GM03348 (cell line): ENCODE measurements around the gene ZFP91.
A peak's percentile ranks its signal among the peaks of the same experiment; 100 is the strongest.

Source experiments
- DNase-seq: peaks from one replicate; pipeline ENCODE4 v3.0.0; 2012; ENCODE audit warnings: low spot score

Gene ZFP91

DNA sequence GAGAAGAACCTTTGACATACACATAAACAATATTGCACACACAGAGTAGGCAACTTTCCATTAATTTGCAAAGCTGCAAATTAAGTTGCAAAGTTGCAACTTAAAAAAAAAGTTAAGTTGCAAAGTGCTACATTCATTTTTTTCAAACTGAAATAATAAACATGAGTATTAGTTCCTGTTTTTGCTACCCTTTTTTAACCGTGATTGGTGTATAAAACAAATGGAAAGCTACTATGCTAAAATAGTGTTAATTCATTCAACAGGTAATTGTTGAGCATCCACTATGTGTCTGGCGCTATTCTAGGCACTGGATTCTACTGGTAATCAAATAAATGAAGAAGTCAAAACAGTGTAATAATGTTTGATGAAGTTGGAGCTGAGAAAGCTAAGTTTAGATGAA is 8.1 kb downstream of the ZFP91 start:
- DNase-seq: no peak

DNA sequence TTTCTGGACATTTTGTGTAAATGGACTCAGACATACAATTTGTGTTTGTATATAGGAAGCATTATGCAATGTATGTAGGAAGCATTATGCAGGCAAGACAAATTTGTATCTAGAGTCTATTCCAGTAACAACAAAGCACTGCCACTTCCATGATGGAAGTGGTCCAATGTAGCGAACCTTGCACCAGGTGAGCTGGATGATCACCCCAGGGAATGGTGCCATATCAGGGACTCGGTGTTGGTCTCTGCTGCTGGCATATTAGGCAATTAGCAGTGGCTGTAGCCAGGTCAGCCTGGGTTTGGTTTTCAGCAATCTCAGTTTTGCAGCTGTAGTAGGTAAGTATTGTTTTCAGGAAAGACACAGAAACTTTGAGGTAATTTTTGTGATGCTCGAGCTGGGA is 12.8 kb downstream of the ZFP91 start:
- DNase-seq: no peak

DNA sequence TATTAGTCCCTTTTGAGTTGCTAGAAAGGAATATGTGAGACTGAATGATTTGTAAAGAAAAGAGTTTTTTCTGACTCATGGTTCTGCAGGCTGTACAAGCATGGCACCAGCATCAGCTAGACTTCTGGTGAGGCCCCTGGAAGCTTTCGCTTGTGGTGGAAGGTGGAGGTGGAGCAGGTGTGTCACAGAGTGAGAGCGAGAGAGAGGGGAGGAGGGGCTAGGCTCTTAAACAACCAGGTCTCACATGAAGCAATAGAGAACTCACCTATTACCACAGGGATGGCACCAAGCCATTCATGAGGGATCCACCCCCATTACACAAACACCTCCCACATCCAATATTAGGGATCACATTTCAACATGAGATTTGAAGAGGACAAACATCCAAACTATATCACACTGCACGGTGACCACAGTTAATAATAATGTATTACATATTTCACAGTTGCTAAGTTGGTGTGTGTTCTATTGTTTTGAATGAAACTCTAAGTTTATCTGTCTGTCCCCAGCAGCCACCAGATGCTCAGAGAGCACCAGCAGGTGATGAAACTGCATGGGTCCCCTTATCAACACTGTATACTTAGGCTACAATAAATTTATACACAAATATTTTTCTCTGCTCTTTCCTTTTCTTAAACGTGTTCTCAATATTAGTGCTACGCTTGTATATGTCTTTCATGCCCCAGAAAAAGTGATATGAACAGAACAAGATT is 14.1 kb downstream of the ZFP91 start:
- DNase-seq: no peak

DNA sequence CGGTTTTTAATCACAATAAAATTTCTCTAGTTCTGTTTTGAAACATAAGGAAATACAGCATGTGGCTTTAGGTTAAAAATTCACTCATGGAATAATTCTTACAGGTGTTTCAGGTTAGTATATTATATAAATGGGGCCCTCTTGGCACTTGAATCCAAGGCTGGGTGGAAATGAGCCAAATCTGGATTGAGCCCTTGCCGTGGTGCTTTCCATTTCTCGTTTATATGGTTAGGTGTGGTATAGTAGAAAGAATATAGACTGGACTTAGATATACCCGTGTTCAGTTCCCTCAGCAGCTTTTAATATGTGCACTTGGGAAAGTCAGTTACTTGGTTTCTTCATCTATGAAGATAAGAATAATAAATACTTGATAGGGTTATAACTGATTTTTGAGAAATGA is 16.0 kb downstream of the ZFP91 start:
- DNase-seq: no peak

DNA sequence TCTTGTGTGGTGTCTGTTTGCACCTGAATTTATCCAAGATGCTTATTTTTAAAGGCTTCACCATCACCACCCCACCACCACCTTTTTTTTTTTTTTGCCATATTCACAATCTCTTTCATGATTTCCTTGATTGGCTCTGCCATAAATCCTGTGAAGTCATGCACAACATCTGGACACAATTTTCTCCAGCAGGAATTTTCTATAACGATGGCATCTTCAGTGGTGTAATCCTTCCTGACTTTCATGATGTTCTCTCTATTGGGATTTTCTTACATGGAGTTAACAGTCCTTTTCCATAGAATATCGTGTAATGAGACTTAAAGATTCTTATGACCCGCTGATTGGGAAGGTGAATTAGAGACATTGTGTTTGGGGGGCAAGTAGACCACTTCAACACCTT is 17.8 kb downstream of the ZFP91 start:
- DNase-seq: no peak

DNA sequence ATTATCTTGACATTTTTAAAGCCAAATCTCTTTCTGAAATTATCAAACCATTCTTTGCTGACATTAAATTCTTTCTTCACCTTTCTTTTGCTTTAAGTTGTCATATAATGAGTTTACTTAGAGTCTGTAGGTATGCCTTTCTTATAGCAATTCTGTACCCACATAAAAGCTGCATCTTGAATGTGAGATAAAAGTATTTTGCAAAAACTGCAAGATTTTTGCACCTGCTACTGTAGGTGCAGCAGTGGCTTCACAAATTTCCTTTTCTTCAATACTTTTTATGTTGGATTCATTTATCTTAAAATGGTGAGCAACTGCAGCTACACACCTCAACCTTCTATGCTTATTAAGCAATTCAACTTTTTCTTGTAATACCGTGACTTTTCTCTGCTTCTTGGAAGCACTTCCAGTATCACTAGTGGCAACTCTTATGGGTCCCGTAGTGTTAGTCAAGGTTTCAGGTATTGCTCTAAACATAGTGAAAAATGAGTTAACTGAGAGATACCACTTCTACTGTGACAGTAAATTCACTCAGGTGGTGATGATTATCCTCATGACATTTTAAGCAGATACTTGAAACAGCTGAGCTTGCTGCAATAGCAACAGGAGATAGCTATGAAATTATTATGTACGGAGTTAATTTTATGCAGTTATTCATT is 18.8 kb downstream of the ZFP91 start:
- DNase-seq: no peak

DNA sequence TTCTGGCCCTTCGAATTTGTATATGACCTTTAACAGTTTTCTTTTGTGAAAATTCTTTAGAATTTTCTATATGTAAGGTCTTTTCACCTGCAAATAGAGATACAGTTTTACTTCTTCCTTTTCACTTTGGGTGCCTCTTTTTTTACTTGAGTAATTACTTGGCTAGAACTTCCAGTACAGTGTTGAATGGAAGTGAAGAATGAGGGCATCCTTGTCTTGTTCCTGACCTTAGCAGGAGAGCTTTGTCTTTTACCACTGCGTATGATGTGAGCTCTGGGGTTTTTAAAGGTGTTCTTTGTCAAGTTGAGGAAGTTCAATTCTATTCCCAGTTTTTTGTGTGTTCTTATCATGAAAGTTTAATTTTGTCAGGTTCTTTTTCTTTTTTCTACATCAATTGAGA is 21.6 kb downstream of the ZFP91 start:
- DNase-seq: no peak

DNA sequence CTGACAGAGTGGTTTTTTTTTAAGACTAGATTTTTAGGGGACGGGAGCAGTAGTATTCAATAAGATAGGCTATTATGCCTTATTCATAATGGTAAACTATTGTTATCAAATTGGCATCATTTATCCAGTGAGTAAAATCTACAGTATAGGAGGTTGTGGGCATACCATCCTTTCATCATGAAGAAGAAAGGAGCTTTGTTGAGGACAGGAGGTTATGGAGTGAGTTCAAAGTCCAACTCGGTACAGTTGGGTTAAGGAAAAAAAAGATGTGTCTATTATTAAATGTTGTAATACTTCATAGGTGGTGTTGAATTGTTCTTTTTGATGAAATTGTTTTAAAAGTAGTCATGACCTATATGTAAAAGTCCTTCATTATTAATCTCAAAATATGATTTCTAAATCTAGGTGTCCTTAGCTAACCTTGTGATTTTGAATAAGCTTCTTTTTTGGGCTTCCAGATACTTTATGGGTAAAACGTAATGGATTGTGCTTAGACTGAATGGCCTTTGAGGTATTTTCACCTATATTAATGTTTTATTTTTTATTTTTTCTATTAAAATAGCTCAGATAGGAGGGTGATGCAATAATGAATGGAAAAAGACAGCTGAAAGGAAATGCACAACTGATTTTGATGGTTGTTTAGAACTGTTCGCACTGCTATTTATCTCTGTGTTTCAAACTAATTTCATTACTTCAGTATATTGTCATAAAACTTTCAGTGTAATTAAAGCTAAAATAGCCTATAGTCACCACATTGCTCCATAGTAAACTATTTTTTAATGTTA is 28.3 kb downstream of the ZFP91 start:
- DNase-seq: no peak

DNA sequence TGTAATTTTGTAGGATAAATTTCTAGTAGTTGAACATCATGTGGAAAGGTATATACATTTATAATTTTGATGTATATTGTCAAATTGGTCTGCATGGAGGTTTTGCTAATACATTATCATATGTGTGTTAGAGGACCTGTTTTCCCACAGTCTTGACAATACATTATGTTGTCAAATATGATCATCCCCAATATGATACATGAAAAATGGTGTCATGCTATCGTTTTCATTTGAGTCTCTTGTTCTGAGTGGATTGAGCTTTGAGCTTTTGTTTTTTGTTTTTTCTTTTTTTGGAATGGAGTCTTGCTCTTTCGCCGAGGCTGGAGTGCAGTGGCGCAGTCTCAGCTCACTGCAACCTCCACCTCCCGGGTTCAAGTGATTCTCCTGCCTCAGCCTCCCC is 29.5 kb downstream of the ZFP91 start:
- no peak for DNase-seq

DNA sequence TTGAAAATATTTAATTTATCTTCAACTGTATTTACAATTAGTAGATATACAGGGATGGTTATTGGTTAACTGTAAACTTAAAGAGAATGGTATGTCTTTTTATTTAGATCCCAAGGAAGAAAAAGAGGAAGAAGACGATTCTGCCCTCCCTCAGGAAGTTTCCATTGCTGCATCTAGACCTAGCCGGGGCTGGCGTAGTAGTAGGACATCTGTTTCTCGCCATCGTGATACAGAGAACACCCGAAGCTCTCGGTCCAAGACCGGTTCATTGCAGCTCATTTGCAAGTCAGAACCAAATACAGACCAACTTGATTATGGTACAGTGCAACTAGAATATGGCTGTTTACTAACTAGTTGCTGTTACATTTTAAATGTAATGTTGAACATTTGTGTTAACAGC is 30.9 kb downstream of the ZFP91 start:
- no peak for DNase-seq

DNA sequence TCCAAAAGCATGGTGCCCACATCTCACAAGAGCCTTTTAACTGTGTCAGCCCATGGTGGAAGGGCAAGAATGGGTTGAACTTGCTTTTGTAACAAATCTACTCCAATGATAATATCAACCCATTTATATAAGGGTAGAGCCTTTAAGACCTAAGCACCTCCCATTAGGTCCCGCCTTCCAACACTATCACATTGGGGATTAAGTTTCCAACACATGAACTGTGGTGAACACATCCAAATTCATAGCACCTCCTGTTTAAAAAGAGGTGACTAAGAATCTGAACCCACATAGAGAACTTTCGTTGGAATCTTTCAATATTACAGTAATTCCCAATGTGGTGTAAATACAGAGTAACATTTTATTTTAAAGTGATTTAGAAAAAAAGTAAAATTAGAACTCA is 34.4 kb downstream of the ZFP91 start:
- no peak for DNase-seq

DNA sequence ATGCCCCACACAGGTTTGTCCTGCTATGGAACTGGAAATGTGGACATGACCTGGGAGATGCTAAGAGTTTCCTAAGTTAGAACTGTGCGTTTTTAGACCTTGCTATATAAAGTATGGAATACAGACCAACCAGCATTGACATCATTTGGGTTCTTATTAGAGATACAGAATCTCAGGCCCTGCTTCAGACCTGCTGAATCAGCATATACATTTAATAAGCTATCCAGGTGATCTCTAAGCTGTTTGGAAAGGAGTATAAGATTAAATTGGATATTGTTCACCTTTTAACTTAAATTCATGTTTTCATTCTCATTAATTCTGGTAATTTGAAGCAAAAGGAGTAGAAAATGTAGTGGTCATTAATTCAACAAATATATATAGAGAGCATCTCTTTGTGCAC is 36.7 kb downstream of the ZFP91 start:
- DNase-seq: no peak

DNA sequence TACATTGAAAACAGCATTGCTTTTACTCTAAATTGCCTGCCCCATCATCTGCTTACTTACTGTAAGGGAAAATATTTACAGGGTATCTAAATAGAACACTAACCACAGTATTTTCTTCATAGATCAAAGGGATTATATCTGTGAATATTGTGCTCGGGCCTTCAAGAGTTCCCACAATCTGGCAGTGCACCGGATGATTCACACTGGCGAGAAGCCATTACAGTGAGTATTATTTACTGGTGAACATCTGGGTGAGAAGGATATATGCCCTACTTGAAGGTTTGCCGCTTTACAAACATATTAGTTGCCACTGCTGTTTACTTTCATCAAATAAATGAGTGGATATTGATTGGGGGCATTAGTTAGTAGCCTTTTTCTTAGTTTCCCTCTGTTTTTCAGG is 37.7 kb downstream of the ZFP91 start:
- DNase-seq: peak; percentile 73

DNA sequence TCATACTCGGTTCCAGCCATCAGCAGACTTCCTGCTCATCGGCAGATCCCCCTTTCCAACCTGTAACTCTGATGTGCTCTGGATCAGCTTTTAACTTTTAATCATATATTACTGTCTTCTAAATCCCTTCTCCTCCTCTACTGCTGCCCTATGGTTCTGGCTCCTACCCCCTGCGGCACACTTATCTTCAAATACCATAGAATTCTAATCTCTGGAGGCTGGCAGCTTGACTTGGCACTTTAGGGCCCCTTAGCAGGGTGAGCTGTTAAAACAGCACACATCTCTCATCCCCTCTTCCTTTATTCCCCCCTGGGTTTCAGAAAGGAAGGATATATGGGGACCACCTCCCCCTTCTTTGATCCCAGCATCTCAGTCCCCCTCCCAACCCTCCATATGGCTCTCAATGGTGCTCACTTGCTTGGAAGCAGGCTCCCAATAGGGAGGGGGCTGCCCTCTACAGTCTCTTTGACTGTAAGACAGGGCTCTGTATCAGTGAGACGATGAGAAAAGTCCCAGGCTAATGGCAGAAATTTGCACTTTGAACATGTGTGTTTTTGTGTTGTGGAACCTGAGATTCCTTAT is 39.2 kb downstream of the ZFP91 start:
- DNase-seq: no peak

DNA sequence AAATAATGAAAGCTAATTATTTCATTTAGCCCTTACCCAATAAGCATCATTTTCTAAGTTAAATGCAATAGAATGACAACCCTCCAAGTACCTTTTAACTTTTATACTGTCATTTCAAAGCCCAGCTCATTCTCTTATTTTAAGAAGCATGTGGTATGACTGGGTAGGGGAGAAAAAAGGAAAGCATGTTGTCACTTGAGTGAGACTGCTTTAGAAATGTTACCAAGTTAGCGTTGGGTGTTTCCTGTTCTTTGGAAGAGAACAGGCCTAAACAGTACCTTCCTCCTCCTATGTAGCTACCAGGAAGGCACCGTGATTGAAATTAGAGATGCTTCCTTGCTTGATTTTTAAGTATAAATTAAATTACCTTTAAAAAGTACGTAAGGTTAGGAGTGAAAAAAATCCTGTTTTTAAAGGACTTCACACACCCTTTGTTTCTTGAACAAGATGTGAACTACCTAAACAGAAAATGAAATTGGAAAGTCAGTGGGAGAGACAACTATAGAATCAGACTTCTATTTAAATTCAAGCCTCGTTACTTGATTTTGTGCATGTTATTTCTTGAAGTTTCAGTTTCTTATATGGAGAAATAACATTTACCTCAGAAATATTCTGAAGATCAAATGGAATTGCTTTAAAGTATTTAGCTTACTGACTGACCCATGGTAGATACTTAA is 42.9 kb downstream of the ZFP91 start:
- DNase-seq: no peak

DNA sequence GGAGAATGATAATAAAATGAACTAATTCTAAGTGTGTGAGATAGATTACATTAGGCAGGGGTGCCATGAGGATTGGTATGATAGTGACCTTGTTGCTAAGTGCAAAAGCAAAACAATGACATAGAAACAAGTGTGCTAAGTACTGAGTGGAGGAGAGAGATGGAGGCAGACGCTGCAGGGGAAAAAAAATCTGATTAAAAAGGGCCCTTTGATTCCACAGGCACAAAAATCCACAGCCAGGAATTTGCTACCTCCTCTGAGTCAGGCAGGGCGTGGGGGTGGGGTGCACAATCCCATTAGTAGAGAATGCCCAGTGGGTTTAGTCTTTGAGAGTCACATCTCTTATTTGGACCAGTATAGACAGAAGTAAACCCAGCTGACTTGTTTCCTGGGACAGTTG is 43.5 kb downstream of the ZFP91 start, which contains the start of gene CNTF:
CNTF (plus strand) TSS at position 322 of the 400 bp plus-strand sequence. CDS start 88 bp downstream, outside the sequence.
- DNase-seq: peak; percentile 18

DNA sequence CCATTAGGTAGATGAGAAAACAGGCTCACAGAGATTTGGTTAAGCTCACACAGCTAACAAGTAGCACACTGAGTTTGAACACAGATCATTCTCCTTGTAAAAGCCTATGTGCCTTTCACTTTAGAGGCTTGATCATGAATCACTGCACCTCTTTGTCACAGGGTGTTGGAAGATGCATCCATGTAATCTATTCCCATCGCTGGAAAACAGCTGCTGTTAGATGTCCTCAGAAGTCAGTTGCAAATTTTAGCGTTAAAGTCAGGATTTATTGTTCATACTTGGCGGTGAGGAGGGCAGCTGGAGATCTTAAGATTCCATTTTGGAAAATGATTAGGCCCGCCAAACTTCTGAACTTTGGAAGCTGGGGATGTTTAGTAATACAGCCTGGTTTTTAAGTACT is 46.2 kb downstream of the ZFP91 start:
- no peak for DNase-seq

DNA sequence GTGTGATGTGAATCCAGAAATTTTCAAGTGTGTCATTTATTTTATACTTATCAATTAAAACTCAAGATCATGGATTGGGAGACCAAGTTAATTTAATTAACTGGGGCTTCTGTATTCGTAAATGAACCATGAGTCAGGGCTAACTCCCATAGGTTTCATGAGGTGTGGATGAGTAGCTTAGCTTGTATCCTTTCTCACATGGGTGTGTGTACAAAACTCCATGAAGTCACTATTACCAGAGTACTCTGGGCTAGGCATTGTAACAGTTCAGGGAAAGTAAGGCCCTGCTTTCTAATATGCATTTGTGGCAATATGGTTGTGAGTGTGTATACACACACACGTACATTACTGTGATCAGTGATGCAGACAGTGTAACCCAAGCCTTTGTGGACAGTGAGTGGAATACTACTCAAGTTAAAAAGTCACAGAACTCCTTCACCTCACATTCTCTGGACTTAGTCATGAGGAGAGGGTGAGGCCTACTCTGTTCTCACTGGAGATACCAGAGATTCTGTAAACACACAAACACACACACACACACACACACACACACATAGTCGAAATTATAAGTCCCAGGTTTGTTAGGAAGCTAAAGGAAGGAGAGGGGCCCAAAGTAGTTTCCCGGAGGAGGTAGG is 47.1 kb downstream of the ZFP91 start:
- DNase-seq: no peak

DNA sequence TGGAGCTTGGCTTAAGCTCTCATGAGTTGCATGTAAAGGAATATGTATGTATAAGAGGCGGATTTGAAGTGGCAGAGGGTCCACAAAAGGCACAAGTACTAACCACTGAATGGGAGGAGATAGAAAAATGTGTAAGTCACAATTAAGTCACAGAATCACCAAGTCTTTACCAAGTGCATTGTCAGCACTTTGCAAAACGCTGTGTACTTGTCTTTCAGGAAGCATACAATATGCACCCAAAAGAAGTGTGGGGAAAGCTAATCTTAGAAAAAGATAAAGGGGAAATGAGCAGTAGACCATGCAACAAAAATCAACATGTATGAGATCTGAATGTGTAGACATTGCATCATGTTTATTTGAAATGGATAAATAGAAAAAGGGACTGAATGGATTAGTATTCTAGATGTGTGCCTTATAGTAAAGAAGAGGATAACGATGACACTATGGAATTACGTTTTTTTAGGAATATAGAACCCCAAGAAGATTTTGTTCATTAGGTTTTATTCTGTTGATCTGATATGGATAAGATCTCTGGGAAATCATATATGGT is 48.1 kb downstream of the ZFP91 start:
- DNase-seq: no peak

DNA sequence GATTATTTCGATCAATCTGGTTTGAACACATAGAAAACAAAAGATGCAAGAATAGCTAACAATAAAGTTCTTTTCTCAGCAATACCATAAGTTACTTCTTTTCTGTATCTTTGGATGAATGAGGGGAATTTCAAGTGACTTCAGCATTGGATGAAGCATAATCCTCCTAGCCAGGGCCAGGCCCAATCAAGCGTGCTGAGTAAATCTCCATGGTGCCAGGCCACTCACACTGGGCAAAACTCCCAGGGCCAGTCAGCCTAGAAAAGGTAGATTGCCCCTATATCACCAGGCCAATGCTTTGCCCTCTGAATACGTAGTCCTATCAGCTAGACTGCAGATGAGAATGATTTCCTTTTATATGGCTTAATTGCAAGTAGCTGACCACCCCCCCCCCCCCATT is 49.6 kb downstream of the ZFP91 start:
- DNase-seq: peak; percentile 21

DNA sequence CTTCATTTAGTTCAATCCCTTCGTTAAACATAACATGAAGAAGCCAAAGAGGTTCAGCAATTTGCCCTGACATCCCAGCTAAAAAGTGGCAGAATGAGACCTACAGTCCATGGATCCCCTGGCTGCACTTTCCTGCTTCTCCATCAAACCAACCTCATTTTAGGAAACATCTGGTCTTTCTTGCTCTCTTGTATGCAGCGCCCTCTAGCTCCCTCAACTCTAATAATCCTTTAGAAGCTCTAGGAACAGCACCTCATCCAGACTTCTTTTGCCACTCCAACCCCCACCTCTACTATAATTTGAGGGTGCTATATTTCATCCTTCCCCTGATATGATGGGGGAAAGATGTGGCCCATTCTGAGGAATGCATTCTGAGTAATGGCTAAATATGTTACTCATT is 51.0 kb downstream of the ZFP91 start:
- peak; percentile 79 for DNase-seq
